Activated B cell treated with CpG ODN at 0.5 μM for 24 hours (primary cell): Measurements from ENCODE around the gene INSIG1. TPM values are rescaled to one million over a fixed set of nuclear protein-coding genes. Genes with fewer than 3 reads are reported as not detected.

Experiments used
- ATAC-seq: fragments of 200-7000 bp; cut with Tn5 transposase; one replicate; pipeline ENCODE4 v1.10.0; 2021; ENCODE audit warnings: low read depth, mild to moderate bottlenecking, moderate library complexity
- CTCF ChIA-PET: fragments of 350-600 bp; sonication (Branson Sonifier 250); formaldehyde crosslinking; loops from one replicate; lab custom pipeline; 2021; ENCODE audit warnings: antibody characterized with exemption; lab: Charles Lee
- POLR2A ChIA-PET: fragments of 350-600 bp; sonication (Branson Sonifier 250); formaldehyde crosslinking; loops from one replicate; lab custom pipeline; 2021; ENCODE audit warnings: antibody characterized with exemption; lab: Charles Lee
- DNase-seq: peaks from one replicate; pipeline ENCODE4 v3.0.0; 2022
- H3K27ac Mint-ChIP-seq: one replicate; pipeline ENCODE4 v1.8.0; 2020; ENCODE audit warnings: mixed read lengths
- H3K27me3 Mint-ChIP-seq: one replicate; pipeline ENCODE4 v1.8.0; 2021; ENCODE audit warnings: mixed read lengths
- H3K36me3 Mint-ChIP-seq: one replicate; pipeline ENCODE4 v1.8.0; 2021; ENCODE audit warnings: low read depth, mixed read lengths
- H3K4me1 Mint-ChIP-seq: one replicate; pipeline ENCODE4 v1.8.0; 2021; ENCODE audit warnings: mixed read lengths
- H3K4me3 Mint-ChIP-seq: one replicate; pipeline ENCODE4 v1.8.0; 2020; ENCODE audit warnings: mild to moderate bottlenecking, mixed read lengths
- H3K9me3 Mint-ChIP-seq: one replicate; pipeline ENCODE4 v1.8.0; 2020; ENCODE audit warnings: mixed read lengths
- intact Hi-C: fragments of 100-400 bp; cut with micrococcal nuclease; formaldehyde crosslinking; loops from one replicate; pipeline ENCODE4 v1.15.1; 2024
- total RNA-seq: library from RNA; stranded (reverse); gene quantifications from 2 replicates; pipeline ENCODE4 v1.2.3, GENCODE V29; 2022
- TF ChIP-seq, protein P1 (sequence below): fragments of 200-600 bp; IDR thresholded peaks from one replicate; pipeline ENCODE4 v1.8.0; 2022; ENCODE audit warnings: antibody characterized with exemption, mild to moderate bottlenecking

Gene INSIG1
- total RNA-seq, 1 donor from 2014 or later, result 79.6 TPM

DNA sequence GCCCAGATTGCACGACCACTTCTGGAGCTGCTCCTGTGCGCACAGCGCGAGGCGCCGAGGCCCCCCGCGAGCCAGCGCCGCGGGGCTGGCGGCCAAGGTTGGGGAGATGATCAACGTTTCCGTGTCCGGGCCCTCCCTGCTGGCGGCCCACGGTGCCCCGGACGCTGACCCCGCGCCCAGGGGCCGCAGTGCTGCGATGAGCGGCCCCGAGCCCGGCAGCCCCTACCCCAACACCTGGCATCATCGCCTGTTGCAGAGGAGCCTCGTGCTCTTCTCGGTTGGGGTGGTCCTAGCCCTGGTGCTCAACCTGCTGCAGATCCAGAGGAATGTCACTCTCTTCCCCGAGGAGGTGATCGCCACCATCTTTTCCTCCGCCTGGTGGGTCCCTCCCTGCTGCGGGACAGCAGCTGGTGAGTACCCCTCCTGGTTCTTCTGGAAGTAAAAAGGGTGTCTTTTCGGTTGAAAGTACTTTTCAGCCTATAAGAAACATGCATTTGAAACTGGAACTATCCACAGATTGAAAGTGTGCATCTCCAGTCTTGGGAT lies 683 bp downstream of the INSIG1 start:
- Mint-ChIP-seq H3K9me3 (no peaks in the 10 kb centered on the region), H3K27me3 (no peaks in the 10 kb centered on the region), H3K4me1 (peaks cover 42% of the 10 kb centered on the region), H3K36me3 (peaks cover 44% of the 10 kb centered on the region), H3K4me3 (peak overlapping the region; percentile 94), H3K27ac (peak overlapping the region; percentile 94)
- TF ChIP-seq, protein P1, sequence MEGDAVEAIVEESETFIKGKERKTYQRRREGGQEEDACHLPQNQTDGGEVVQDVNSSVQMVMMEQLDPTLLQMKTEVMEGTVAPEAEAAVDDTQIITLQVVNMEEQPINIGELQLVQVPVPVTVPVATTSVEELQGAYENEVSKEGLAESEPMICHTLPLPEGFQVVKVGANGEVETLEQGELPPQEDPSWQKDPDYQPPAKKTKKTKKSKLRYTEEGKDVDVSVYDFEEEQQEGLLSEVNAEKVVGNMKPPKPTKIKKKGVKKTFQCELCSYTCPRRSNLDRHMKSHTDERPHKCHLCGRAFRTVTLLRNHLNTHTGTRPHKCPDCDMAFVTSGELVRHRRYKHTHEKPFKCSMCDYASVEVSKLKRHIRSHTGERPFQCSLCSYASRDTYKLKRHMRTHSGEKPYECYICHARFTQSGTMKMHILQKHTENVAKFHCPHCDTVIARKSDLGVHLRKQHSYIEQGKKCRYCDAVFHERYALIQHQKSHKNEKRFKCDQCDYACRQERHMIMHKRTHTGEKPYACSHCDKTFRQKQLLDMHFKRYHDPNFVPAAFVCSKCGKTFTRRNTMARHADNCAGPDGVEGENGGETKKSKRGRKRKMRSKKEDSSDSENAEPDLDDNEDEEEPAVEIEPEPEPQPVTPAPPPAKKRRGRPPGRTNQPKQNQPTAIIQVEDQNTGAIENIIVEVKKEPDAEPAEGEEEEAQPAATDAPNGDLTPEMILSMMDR, result no peak
- POLR2A ChIA-PET, result interaction anchor here (1.1 to 4.8 kb wide), 13 partner anchors 9 to 1343 kb away, joined by 3 to 176 read pairs (median 11); partner anchors contain the start of gene PAXIP1
- ATAC-seq, result no peak
- peak; percentile 41 for DNase-seq
- CTCF ChIA-PET, result interaction anchor here (0.7 to 1.7 kb wide), 4 partner anchors 46 to 371 kb away, joined by 3 to 13 read pairs (median 6); no protein-coding TSS in a partner anchor
- intact Hi-C loops, result loop anchor here (5.0 to 10.0 kb wide), 3 partner anchors 424 to 1344 kb away; partner anchors contain the start of gene RNF32

DNA sequence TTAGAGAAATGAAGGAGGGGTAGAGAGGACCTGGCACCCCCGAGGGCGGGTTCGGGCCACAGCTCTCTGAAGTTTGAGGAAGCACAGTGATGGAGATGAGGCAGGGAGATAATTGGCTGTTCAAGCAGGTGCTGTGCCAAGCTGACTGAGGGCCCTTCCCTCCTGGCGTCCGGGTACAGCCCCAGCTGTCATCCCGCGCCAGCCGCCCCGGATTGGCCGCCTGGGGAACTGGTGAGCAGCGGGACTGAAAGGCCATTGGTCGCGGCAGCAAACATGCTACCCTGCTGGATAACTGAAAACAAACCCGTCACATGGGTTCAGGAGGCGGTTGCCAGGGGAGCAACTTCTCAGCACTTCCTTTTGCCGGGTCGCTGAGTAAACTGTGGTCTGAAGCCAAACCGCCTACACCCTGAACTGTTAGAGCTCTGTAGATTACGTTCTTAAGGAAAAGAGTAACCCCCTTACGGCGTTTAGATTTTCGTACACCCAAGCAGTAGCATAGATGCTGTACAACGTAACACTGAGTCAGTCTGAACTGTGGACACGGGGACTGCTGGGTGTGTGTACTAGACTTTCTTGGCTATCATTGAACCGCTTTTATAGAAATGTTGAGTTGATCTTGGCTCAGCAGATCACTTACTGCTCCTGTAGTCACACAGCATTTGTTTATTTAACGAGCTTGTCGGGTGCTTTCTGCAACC lies 1.3 kb downstream of the INSIG1 start:
- TF ChIP-seq, protein P1, result no peak
- ATAC-seq (peak; percentile 72), DNase-seq (peak; percentile 86)
- Mint-ChIP-seq H3K36me3 (peaks cover 50% of the 10 kb centered on the region), H3K27me3 (no peaks in the 10 kb centered on the region), H3K27ac (peak overlapping the region; percentile 94), H3K4me3 (peak overlapping the region; percentile 94), H3K4me1 (peaks cover 42% of the 10 kb centered on the region), H3K9me3 (no peaks in the 10 kb centered on the region)
- ChIA-PET POLR2A (interaction anchor here (1.2 to 4.8 kb wide), 10 partner anchors 8 to 1342 kb away, joined by 3 to 176 read pairs (median 14); partner anchors contain the start of gene PAXIP1), CTCF (interaction anchor here (1.2 to 1.7 kb wide), 3 partner anchors 45 to 371 kb away, joined by 6 to 13 read pairs (median 7); no protein-coding TSS in a partner anchor)
- intact Hi-C loops, result loop anchor here (1.0 to 10.0 kb wide), 4 partner anchors 423 to 1594 kb away; partner anchors contain the start of genes LMBR1 and RNF32

DNA sequence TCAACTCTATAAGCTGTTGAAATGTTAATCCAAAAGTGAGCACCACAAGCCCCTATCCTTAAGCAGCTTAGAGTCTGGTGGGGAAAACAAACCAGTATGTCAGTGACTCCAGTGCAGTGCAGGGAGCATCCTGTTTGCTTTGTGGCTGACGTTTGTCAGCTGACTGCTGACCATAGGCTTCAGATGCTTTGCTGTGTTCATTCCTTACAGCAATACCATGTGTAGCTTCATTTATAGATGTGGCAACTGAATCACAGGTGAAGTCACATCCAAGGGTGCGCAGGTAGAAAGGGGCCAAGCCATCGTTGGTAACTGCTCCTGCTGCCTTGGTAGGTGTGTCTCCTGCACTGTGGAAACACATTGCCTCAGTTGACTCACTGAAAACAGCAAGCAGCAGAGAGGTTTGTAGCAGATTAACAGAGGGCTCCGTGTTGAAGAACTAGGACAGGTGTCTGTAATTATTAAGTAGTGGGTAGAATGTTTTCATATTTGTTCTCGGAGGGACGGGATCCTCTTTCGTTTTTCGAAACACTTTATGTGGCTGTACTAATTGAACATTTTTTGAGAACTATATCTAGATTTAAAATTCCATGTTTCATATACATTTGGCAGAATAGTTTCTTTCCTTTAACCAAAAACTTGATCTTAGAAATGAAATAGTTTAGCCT lies 2.0 kb downstream of the INSIG1 start:
- ChIA-PET POLR2A (interaction anchor here (1.2 to 4.8 kb wide), 7 partner anchors 12 to 1341 kb away, joined by 3 to 176 read pairs (median 22); partner anchors contain the start of gene PAXIP1), CTCF (interaction anchor here (1.2 to 1.7 kb wide), 3 partner anchors 45 to 372 kb away, joined by 6 to 13 read pairs (median 7); no protein-coding TSS in a partner anchor)
- intact Hi-C loops, result loop anchor here (1.0 to 10.0 kb wide), 4 partner anchors 423 to 1594 kb away; partner anchors contain the start of genes LMBR1 and RNF32
- no peaks in the 10 kb centered on the region for H3K9me3 Mint-ChIP-seq
- H3K27ac Mint-ChIP-seq, result peak overlapping the region; percentile 94
- ATAC-seq (no peak), DNase-seq (no peak)
- H3K4me3 Mint-ChIP-seq, result peak overlapping the region; percentile 94
- peaks cover 42% of the 10 kb centered on the region for H3K4me1 Mint-ChIP-seq
- no peaks in the 10 kb centered on the region for H3K27me3 Mint-ChIP-seq
- TF ChIP-seq, protein P1, result no peak
- peaks cover 57% of the 10 kb centered on the region for H3K36me3 Mint-ChIP-seq

DNA sequence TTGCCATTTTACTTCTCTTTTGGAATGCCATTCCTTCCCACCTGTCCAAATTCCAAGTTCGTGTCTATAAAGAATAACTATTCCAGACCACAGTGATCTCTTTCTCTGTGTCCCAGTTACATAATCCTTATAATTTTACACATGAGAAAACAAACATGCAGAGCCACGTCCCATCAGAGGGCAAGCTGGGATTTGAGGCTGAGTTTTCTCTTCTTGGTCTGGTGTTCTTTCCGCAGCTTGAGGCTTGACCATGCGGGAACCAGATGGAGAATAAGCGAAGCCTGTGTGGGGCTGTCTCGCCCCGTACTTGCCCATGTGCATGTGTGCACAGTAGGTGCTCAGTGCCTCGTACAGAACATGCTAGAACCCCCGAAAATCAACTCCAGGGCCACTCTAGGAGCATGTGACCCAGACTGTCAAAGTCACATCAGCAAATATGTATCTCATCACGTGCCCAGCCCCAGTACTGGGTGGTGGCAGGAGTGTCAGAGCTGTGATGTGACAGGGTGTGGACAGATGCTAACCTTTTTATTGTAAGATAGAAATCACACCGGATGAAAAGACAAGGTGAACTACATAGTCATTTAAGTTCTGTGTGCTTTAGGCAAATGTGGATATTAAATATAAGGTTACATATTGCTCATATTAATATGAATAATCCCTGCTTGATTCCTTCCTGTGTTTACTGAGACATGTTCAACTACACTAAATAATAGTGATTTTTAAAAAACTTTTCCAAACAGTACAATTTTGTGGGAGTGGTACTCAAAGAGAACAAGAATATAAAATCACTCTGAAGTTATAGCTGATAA lies 3.2 kb downstream of the INSIG1 start:
- Mint-ChIP-seq H3K36me3 (peaks cover 69% of the 10 kb centered on the region), H3K27ac (peak overlapping the region; percentile 65), H3K4me3 (peak overlapping the region; percentile 58), H3K27me3 (no peaks in the 10 kb centered on the region), H3K4me1 (peaks cover 41% of the 10 kb centered on the region), H3K9me3 (no peaks in the 10 kb centered on the region)
- intact Hi-C loops, result no loop called here
- ATAC-seq, result no peak
- TF ChIP-seq, protein P1, result no peak
- POLR2A ChIA-PET, result interaction anchor here (0.6 to 2.3 kb wide), 4 partner anchors 9 to 299 kb away, joined by 3 to 7 read pairs (median 3); no protein-coding TSS in a partner anchor
- CTCF ChIA-PET, result interaction anchor here (0.9 kb wide), 2 partner anchors 110 to 373 kb away, joined by 3 read pairs; no protein-coding TSS in a partner anchor
- DNase-seq, result no peak
